Coronary artery (tissue), 2 donors: Measurements from ENCODE around the gene CPED1.
"Not testable (repeated sequence)": the region's sequence is repeated elsewhere in the genome, so short reads cannot be mapped to it uniquely, and the experiment has no call there.

Experiments used
- DNase-seq: peaks from one replicate; pipeline ENCODE4 v3.0.0-alpha.2; 2017; ENCODE audit warnings: low spot score
- H3K27ac ChIP-seq, 2 donors: fragments of 200-600 bp; sonication (generic); one replicate each; pipeline ENCODE4 v1.5.1; 2016 to 2019
- H3K4me3 ChIP-seq: fragments of 200-600 bp; sonication (generic); 2 replicates; pipeline ENCODE4 v1.5.1; 2016; ENCODE audit warnings: mild to moderate bottlenecking, moderate library complexity
- CTCF ChIP-seq: fragments of 200-600 bp; sonication (generic); IDR thresholded peaks from one replicate; pipeline ENCODE4 v1.5.1; 2019; ENCODE audit warnings: antibody characterized with exemption

CPED1 gene

DNA sequence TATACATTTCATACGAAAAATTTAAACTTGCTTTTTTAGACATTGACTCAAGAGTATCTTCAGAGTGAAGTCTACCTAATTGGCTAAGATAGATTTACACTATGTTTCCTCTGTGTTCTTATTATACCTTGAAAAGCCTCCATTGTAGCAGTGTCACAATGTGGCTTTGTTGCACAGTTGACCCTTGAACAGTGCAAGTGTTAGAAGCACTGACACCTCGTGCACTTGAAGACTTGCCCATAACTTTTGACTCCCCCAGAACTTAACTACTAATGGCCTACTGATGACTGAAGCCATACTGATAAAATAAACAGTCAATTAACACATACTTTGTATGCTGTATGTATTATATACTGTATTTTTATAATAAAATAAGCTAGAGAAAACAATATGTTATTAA is 84.3 kb downstream of the CPED1 start:
- H3K4me3 ChIP-seq: no peak overlapping the region
- peak overlapping the region; percentile 42 for H3K27ac ChIP-seq
- no peak for DNase-seq
- TF ChIP-seq CTCF: no peak

DNA sequence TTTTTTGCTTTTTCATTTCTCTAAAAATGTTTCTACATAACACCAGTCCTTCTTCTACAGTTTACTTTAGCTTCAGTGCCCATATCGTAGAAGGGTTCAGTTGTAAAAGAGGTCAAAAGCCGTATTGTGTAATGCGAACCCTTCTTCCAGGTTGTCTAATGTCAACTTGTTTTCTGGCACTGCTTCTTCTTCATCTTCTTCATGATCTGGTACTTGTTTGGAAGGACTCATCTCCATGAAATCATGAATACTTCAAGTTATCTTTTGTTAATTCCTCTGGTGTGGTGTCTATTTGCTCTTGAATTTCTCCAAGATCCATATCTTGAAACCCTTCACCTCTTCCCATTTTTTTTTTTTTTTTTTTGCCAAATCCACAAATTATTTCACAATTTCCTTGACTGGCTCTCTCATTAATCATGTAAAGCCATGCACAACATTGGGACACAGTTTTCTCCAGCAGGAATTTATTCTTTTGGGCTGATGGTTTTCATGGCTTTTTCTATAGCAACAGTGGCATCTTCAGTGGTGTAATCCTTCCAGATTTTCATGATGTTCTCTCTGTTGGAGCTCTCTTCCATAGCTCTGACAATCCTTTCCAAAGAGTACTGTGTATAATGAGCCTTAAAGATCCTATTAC is 85.1 kb downstream of the CPED1 start:
- no peak overlapping the region for H3K4me3 ChIP-seq
- DNase-seq: no peak
- TF ChIP-seq CTCF: no peak
- peak overlapping the region; percentile 42 for H3K27ac ChIP-seq

DNA sequence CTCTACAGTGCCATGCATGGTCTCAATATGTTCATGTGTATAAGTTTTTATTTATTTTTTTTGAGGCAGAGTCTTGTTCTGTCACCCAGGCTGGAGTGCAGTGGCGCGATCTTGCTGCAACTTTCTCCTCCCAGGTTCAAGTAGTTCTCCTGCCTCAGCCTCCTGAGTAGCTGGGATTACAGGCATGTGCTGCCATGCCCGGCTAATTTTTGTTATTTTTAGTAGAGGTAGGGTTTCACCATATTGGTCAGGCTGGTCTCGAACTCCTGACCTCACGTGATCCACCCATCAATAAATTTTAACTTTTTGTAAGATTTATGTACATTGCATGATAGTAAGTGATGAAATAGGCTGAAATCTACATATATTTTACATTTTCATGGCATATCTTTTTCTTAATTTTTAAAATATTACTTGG is 86.9 kb downstream of the CPED1 start:
- DNase-seq, H3K4me3 ChIP-seq, H3K27ac ChIP-seq: not testable (repeated sequence)

DNA sequence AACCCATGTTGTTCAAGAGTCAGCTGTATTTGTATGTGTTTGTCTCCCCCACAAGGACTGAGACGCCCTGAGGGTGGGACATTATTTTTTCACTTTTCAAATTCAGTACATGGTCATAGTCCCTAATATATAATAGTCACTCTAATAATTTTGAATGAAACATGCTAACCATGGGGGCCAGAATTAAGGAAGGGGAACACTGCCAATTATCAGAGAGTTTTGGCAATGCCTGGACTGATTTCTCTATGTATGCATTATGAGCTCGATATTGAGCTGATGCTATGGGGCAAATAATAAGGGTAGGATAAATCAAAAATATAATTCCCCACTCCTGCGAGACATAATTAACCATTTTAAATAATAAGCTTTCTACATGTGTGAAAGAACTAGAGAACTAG is 87.4 kb downstream of the CPED1 start:
- TF ChIP-seq CTCF: no peak
- no peak for DNase-seq
- H3K4me3 ChIP-seq: no peak overlapping the region
- peak overlapping the region in 1 of 2 donors; percentile 42 for H3K27ac ChIP-seq

DNA sequence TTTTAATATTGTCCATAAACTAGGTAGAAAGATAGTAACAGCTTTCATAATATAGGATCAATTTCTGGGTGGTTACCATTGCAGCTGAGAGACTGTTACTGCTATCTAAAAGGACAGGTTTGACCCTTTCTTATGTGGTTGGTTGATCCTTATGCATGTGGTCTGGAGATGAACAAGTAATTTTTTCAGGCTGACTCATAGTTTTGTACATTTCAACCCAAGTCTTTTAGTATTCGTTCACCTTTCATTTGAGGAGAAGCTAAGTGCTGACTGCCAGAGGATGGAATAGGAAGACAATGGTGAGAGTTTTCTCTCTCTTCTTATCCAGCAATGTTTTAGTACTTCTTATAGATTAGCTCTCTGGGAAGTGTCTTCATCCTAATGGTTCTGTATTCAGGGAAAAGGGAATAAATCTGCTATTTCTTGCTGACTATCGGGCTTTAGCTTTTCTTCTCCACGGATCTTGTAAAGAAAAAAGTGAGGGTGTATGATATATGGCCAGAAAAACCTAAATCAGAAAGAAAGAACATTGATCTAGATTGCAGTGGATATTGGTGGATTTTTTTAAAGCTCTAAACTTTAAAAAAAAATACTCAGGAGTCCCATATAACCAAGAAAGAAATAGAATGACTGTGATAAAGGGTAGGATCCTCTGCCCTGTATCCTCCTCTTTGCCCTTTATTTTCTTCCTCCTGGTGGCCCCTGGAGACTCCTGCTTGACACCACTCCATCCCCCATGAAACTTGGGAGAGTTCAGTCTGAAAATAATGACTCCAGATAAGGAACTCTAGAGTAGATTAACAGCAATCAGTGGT is 88.0 kb downstream of the CPED1 start:
- TF ChIP-seq CTCF: no peak
- H3K27ac ChIP-seq: peak overlapping the region in 1 of 2 donors; percentile 42
- H3K4me3 ChIP-seq: no peak overlapping the region
- no peak for DNase-seq

- no peak for TF ChIP-seq CTCF
- no peak overlapping the region for H3K4me3 ChIP-seq
- H3K27ac ChIP-seq: no peak overlapping the region
- DNase-seq: no peak
These were observed 88.7 kb downstream of the CPED1 start for GRCh38 chr7:121077165-121077630.

- H3K27ac ChIP-seq: peak overlapping the region in 1 of 2 donors; percentile 9
- H3K4me3 ChIP-seq: no peak overlapping the region
- TF ChIP-seq CTCF: no peak
- DNase-seq: no peak
These were observed 90.3 kb downstream of the CPED1 start for GRCh38 chr7:121078701-121079227.
